Mesendoderm (in vitro differentiated cells): ENCODE results near the gene DMD.

Experiments
- DNase-seq: peaks from one replicate; pipeline ENCODE4 v3.0.0; 2013
- H2AK5ac ChIP-seq: 2 replicates; pipeline ENCODE4 v1.6.1; 2013; ENCODE audit warnings: low read length, inconsistent platforms
- H2BK120ac ChIP-seq: 2 replicates; pipeline ENCODE4 v1.6.1; 2013; ENCODE audit warnings: low read depth, mild to moderate bottlenecking, low read length, moderate library complexity, mixed read lengths
- H2BK15ac ChIP-seq: replicated peaks from 2 replicates; pipeline ENCODE4 v1.6.1; 2013; ENCODE audit warnings: low read depth, mild to moderate bottlenecking, moderate library complexity
- H2BK5ac ChIP-seq: 2 replicates; pipeline ENCODE4 v1.6.1; 2013; ENCODE audit warnings: low read length, inconsistent platforms
- H3K18ac ChIP-seq: 2 replicates; pipeline ENCODE4 v1.6.1; 2013; ENCODE audit warnings: mild to moderate bottlenecking, low read length, mixed read lengths
- H3K23ac ChIP-seq: one replicate; pipeline ENCODE4 v1.6.1; 2013; ENCODE audit warnings: low read length
- H3K27ac ChIP-seq: 2 replicates; pipeline ENCODE4 v1.5.1; 2013; ENCODE audit warnings: low read depth, mild to moderate bottlenecking, inconsistent platforms, low read length, moderate library complexity
- H3K27me3 ChIP-seq: 2 replicates; pipeline ENCODE4 v1.6.1; 2013; ENCODE audit warnings: low read length, control low read depth, mild to moderate bottlenecking, inconsistent platforms; ENCODE audit not compliant: insufficient read depth, poor library complexity
- H3K36me3 ChIP-seq: 2 replicates; pipeline ENCODE4 v1.6.1; 2013; ENCODE audit warnings: low read length, inconsistent platforms; ENCODE audit not compliant: control insufficient read depth, insufficient read depth
- H3K4ac ChIP-seq: one replicate; pipeline ENCODE4 v1.6.1; 2013; ENCODE audit warnings: low read depth, mild to moderate bottlenecking, low read length, moderate library complexity
- H3K4me1 ChIP-seq: 2 replicates; pipeline ENCODE4 v1.6.1; 2013; ENCODE audit warnings: low read depth, low read length, inconsistent platforms; ENCODE audit not compliant: control insufficient read depth
- H3K4me2 ChIP-seq: 2 replicates; pipeline ENCODE4 v1.6.1; 2013; ENCODE audit warnings: low read length
- H3K4me3 ChIP-seq: 2 replicates; pipeline ENCODE4 v1.5.1; 2013; ENCODE audit warnings: mild to moderate bottlenecking, low read length
- H3K56ac ChIP-seq: one replicate; pipeline ENCODE4 v1.6.1; 2013; ENCODE audit warnings: low read length
- H3K79me1 ChIP-seq: 2 replicates; pipeline ENCODE4 v1.6.1; 2013; ENCODE audit warnings: low read length, inconsistent platforms
- H3K79me2 ChIP-seq: 2 replicates; pipeline ENCODE4 v1.6.1; 2013; ENCODE audit warnings: mild to moderate bottlenecking, low read length; ENCODE audit not compliant: control insufficient read depth, insufficient read depth
- H3K9ac ChIP-seq: 2 replicates; pipeline ENCODE4 v1.6.1; 2013; ENCODE audit warnings: low read length, inconsistent platforms
- H4K5ac ChIP-seq: one replicate; pipeline ENCODE4 v1.6.1; 2013; ENCODE audit warnings: low read length
- H4K8ac ChIP-seq: one replicate; pipeline ENCODE4 v1.6.1; 2013; ENCODE audit warnings: low read depth, mild to moderate bottlenecking, control low read depth, low read length, moderate library complexity
- WGBS: extraction: QIAGEN DNeasy Blood & Tissue Kit; methylation state at CpG from one replicate; pipeline ENCODE4 v1.1.7; 2013; ENCODE audit warnings: low lambda C conversion rate, missing lambda C conversion rate; ENCODE audit not compliant: insufficient coverage; ENCODE audit errors: extremely low coverage; 5-methylcytosine and 5-hydroxymethylcytosine counted together

The DMD gene

GRCh38 chrX:32987142-32987541, 224.2 kb downstream of the DMD start:
- Histone ChIP-seq H3K4me2 (no peak overlapping the region), H3K79me2 (no peaks in the 10 kb centered on the region), H3K36me3 (no peaks in the 10 kb centered on the region), H3K4me1 (no peaks in the 10 kb centered on the region), H3K9ac (no peak overlapping the region), H4K8ac (no peak overlapping the region), H4K5ac (no peak overlapping the region), H3K18ac (no peak overlapping the region), H2BK15ac (no peak overlapping the region), H3K56ac (no peak overlapping the region), H2BK120ac (no peak overlapping the region), H3K4me3 (no peak overlapping the region), H2AK5ac (no peak overlapping the region), H3K79me1 (no peaks in the 10 kb centered on the region), H3K23ac (no peak overlapping the region), H2BK5ac (no peak overlapping the region), H3K4ac (no peak overlapping the region), H3K27me3 (no peaks in the 10 kb centered on the region), H3K27ac (no peak overlapping the region)
- DNase-seq = peak; percentile 95
- no CpG with 5 or more reads among the region's 4 CpGs for WGBS

- H2BK5ac ChIP-seq = no peak overlapping the region
- no CpG with 5 or more reads among the region's 4 CpGs for WGBS
- no peak overlapping the region for H3K18ac ChIP-seq
- DNase-seq = no peak
- no peak overlapping the region for H3K27ac ChIP-seq
- no peak overlapping the region for H3K9ac ChIP-seq
- no peak overlapping the region for H3K23ac ChIP-seq
- no peak overlapping the region for H4K5ac ChIP-seq
- no peaks in the 10 kb centered on the region for H3K27me3 ChIP-seq
- H4K8ac ChIP-seq = no peak overlapping the region
- H3K4me1 ChIP-seq = no peaks in the 10 kb centered on the region
- H3K36me3 ChIP-seq = no peaks in the 10 kb centered on the region
- H2BK120ac ChIP-seq = peak overlapping the region; percentile 73
- no peaks in the 10 kb centered on the region for H3K79me2 ChIP-seq
- no peak overlapping the region for H3K4ac ChIP-seq
- H3K79me1 ChIP-seq = no peaks in the 10 kb centered on the region
- H2AK5ac ChIP-seq = no peak overlapping the region
- H3K4me3 ChIP-seq = no peak overlapping the region
- no peak overlapping the region for H2BK15ac ChIP-seq
- no peak overlapping the region for H3K56ac ChIP-seq
- H3K4me2 ChIP-seq = no peak overlapping the region
Measured at GRCh38 chrX:32985544-32985943, 225.8 kb downstream of the DMD start.

- Histone ChIP-seq H3K4ac (no peak overlapping the region), H3K4me3 (no peak overlapping the region), H3K56ac (no peak overlapping the region), H3K36me3 (no peaks in the 10 kb centered on the region), H3K27me3 (no peaks in the 10 kb centered on the region), H3K18ac (no peak overlapping the region), H2BK120ac (no peak overlapping the region), H3K9ac (no peak overlapping the region), H3K79me2 (no peaks in the 10 kb centered on the region), H3K79me1 (no peaks in the 10 kb centered on the region), H2BK5ac (no peak overlapping the region), H2AK5ac (no peak overlapping the region), H4K8ac (no peak overlapping the region), H2BK15ac (no peak overlapping the region), H3K4me1 (no peaks in the 10 kb centered on the region), H3K23ac (no peak overlapping the region), H3K4me2 (no peak overlapping the region), H3K27ac (no peak overlapping the region), H4K5ac (no peak overlapping the region)
- WGBS = no CpG with 5 or more reads among the region's 2 CpGs
- no peak for DNase-seq
Measured at GRCh38 chrX:32966821-32967355, 244.5 kb downstream of the DMD start.

- no peak overlapping the region for H3K27ac ChIP-seq
- H3K36me3 ChIP-seq = no peaks in the 10 kb centered on the region
- H3K18ac ChIP-seq = no peak overlapping the region
- H3K9ac ChIP-seq = no peak overlapping the region
- H3K79me2 ChIP-seq = no peaks in the 10 kb centered on the region
- no peak overlapping the region for H3K56ac ChIP-seq
- no peaks in the 10 kb centered on the region for H3K27me3 ChIP-seq
- no peak overlapping the region for H2AK5ac ChIP-seq
- no peaks in the 10 kb centered on the region for H3K79me1 ChIP-seq
- DNase-seq = no peak
- no CpG with 5 or more reads among the region's 3 CpGs for WGBS
- no peak overlapping the region for H2BK15ac ChIP-seq
- no peak overlapping the region for H4K8ac ChIP-seq
- H3K23ac ChIP-seq = no peak overlapping the region
- no peak overlapping the region for H2BK5ac ChIP-seq
- no peak overlapping the region for H3K4me3 ChIP-seq
- no peak overlapping the region for H2BK120ac ChIP-seq
- no peaks in the 10 kb centered on the region for H3K4me1 ChIP-seq
- no peak overlapping the region for H3K4me2 ChIP-seq
- H4K5ac ChIP-seq = no peak overlapping the region
- no peak overlapping the region for H3K4ac ChIP-seq
Measured at GRCh38 chrX:32954125-32954524, 257.2 kb downstream of the DMD start.

GRCh38 chrX:32948130-32948529, 263.2 kb downstream of the DMD start:
- no peak overlapping the region for H2BK15ac ChIP-seq
- WGBS = no CpG with 5 or more reads among the region's 2 CpGs

GRCh38 chrX:32937043-32937442, 274.3 kb downstream of the DMD start:
- H3K56ac ChIP-seq = no peak overlapping the region
- no peaks in the 10 kb centered on the region for H3K36me3 ChIP-seq
- no peak overlapping the region for H3K9ac ChIP-seq
- no peak overlapping the region for H4K5ac ChIP-seq
- no peak overlapping the region for H2BK120ac ChIP-seq
- no peaks in the 10 kb centered on the region for H3K79me1 ChIP-seq
- H3K27me3 ChIP-seq = no peaks in the 10 kb centered on the region
- no peak overlapping the region for H3K4me2 ChIP-seq
- H3K4me1 ChIP-seq = no peaks in the 10 kb centered on the region
- H3K79me2 ChIP-seq = no peaks in the 10 kb centered on the region
- H2AK5ac ChIP-seq = no peak overlapping the region
- no peak overlapping the region for H2BK15ac ChIP-seq
- no peak overlapping the region for H3K4me3 ChIP-seq
- no peak overlapping the region for H3K18ac ChIP-seq
- no peak overlapping the region for H3K4ac ChIP-seq
- H2BK5ac ChIP-seq = no peak overlapping the region
- no peak overlapping the region for H3K23ac ChIP-seq
- no CpG with 5 or more reads among the region's 3 CpGs for WGBS
- no peak overlapping the region for H4K8ac ChIP-seq
- no peak for DNase-seq
- no peak overlapping the region for H3K27ac ChIP-seq

More at GRCh38 chrX:32948130-32948529, 263.2 kb downstream of the DMD start:
- H3K56ac ChIP-seq = no peak overlapping the region
- no peaks in the 10 kb centered on the region for H3K79me2 ChIP-seq
- H2BK120ac ChIP-seq = no peak overlapping the region
- H3K4ac ChIP-seq = no peak overlapping the region
- H3K4me2 ChIP-seq = no peak overlapping the region
- no peaks in the 10 kb centered on the region for H3K79me1 ChIP-seq
- H3K9ac ChIP-seq = no peak overlapping the region
- H3K36me3 ChIP-seq = no peaks in the 10 kb centered on the region
- H3K27ac ChIP-seq = no peak overlapping the region
- H3K27me3 ChIP-seq = no peaks in the 10 kb centered on the region
- H3K4me3 ChIP-seq = no peak overlapping the region
- H3K4me1 ChIP-seq = no peaks in the 10 kb centered on the region
- no peak overlapping the region for H4K8ac ChIP-seq
- H4K5ac ChIP-seq = no peak overlapping the region
- no peak overlapping the region for H3K23ac ChIP-seq
- no peak overlapping the region for H2AK5ac ChIP-seq
- no peak overlapping the region for H2BK5ac ChIP-seq
- DNase-seq = no peak
- H3K18ac ChIP-seq = no peak overlapping the region
